Astrocyte (in vitro differentiated cells and primary cell): ENCODE results near the gene PRMT9.

Experiments used
- EZH2 ChIP-seq: IDR thresholded peaks from 2 replicates; pipeline ENCODE4 v1.6.1; 2012; ENCODE audit warnings: mild to moderate bottlenecking, low read length, inconsistent platforms; ENCODE audit not compliant: insufficient read depth
- TF ChIP-seq, protein P1 (sequence below): IDR thresholded peaks from 2 replicates; pipeline ENCODE4 v1.5.1; 2011; ENCODE audit warnings: low read depth, mild to moderate bottlenecking, inconsistent platforms, low read length, moderate library complexity; ENCODE audit not compliant: insufficient read depth

DNA sequence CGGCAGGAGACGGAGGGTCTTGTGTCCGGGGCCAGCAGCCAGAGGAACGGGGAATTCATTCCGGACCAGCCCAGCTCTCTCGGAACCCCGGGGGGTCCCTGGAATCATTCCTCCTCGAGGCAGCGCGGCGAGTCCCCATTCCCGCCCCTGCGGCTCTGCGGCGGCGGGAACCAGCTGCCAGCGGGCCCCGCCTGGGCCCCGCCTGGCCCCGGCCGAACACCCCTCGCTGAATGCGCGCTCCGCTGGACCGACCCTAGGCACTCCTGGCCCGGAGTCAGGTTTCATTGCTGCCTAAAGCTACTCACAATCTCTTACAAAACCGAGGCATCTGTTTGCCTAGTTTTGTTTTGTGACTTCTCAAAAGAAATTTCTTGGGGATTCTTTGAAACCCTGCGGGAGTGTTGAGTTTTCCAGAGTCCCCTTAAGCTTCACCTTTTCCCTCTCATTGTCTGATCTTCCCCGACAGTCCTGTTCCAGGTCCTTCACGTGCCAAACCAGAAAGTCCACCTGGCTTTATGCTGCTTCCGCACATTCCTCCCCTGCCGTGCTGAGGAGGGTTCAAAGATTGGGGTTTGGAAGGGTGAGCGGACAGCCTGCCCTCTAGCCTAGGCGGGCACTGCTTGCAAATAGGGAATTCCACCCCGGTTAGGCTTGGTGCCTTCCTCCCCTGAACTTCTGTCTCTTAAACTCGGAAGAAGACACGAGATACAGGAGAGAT, 48.7 kb upstream of the PRMT9 start:
- TF ChIP-seq, protein P1, sequence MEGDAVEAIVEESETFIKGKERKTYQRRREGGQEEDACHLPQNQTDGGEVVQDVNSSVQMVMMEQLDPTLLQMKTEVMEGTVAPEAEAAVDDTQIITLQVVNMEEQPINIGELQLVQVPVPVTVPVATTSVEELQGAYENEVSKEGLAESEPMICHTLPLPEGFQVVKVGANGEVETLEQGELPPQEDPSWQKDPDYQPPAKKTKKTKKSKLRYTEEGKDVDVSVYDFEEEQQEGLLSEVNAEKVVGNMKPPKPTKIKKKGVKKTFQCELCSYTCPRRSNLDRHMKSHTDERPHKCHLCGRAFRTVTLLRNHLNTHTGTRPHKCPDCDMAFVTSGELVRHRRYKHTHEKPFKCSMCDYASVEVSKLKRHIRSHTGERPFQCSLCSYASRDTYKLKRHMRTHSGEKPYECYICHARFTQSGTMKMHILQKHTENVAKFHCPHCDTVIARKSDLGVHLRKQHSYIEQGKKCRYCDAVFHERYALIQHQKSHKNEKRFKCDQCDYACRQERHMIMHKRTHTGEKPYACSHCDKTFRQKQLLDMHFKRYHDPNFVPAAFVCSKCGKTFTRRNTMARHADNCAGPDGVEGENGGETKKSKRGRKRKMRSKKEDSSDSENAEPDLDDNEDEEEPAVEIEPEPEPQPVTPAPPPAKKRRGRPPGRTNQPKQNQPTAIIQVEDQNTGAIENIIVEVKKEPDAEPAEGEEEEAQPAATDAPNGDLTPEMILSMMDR, result no peak
- no peak for TF ChIP-seq EZH2
